ENCODE data around the gene DIP2C.

GRCh38 chr10:520402-520787 lies 169.1 kb downstream of the DIP2C start:
- TF ChIP-seq CTCF (conservative IDR thresholded peaks at IDR 0.05; ENCODE audit: low read length) (no peak), EZH2phosphoT487 (IDR thresholded peaks at IDR 0.05; ENCODE audit: borderline replicate concordance) (no peak)

All from Loucy (cell line).